ENCODE measurements around the gene METTL8.

Gene METTL8

DNA sequence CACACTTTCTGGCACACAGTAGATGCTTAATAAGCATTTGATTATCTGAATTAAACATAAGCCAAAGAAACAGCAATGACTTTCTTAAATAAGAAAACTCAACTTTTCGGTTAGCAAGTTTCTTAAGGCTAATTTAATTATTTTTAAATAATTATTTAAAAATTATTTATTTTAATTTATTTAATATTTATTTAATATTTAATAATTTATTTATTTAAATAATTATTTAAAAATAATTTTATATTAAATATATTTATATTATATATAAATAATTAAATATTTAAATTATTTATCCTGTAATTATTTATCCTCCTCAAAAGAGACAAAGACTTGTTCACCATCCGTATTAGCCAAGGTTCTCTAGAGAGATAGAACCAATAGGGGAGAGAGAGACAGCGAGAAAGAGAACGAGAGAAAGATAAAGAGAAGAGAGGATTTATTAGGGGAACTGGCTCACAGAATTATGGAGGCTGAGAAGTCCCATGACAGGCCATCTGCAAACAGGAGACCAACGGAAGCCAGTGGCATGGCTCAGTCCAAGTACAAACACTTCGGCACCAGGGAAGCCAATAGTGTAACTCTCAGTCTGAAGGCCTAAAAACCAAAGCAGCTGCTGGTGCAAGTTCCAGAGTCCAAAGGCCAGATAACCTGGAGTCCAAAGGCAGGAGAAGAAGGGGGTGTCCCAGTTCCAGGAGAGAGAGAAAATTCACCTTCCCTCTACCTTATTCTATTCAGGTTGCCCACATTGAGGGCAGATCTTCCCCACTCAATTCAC, 125.3 kb downstream of the METTL8 start:
- DNase-seq, result no peak

DNA sequence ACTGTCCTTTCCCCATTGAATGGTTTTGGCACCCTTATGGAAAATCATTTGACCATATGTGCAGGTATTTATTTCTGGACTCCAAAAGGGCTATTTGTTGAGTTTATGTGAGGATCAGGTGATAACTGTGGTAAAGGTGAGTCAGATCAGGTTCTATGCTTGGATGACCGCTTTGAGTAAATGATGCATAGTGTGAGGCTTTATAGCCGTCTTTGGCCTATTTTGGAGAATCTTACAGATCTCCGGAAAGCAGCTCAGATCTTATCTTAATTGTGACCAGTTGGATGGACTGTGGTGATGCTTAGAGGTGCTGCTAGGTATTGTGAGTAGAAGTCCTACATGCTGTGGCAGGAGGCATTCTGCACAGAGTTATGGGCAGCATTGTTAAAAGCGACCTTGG, 126.2 kb downstream of the METTL8 start:
- no peak for DNase-seq

DNA sequence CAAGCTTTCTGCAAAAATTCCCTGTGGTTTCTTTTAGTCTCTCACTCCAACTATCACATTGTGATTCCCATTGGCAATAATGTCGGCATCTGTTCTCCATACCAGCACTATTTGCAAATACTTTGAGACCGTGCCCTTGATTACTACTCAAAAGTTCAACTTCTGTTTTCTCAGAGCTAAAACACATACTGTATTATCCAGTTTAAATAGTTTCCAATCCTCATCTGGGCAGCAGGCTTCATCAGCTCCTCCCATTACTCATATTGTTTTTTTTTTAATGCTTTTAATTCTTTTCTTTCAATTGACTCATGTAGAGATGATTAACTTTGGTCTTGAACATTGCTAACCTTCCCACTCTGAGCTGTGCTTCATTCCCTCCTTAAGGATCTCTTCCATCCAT, 135.8 kb downstream of the METTL8 start:
- DNase-seq, result no peak

DNA sequence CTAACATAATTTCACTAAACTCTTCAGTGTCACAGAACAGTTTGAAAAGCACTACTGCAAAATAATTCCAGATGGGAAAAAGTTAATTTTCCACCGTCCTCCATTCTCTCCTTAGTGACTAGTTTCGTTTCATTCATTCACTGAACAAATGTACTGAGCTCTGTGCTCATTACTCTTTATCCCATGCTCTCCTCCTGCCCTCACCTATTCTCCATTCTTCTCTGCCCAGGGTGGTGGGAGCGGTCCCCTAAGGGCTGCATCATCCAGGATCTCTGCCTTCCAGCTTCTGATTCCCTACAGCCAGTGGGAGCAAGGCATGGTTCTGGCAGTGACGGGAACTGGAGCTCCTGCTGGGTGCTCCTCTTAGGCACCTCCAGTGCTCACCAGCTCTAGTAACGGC, 139.2 kb downstream of the METTL8 start:
- DNase-seq, result no peak

DNA sequence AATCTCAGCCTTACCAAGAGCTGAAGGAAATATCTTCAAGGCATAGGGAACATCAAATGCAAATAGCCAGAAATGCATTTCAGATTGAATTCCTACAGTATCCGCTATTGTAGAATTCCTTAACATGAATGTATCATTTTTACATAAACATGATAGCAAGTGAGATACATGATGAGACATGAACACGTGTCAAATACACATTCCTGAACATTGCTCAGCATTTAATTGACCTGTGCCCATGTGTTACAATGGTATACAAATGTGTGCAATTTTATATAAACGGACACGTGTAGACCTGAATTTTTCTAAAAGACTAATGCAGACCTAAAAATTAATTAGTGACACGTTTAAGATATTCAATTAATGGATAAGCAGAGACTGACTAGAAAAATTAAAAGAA, 140.1 kb downstream of the METTL8 start:
- DNase-seq, result no peak

DNA sequence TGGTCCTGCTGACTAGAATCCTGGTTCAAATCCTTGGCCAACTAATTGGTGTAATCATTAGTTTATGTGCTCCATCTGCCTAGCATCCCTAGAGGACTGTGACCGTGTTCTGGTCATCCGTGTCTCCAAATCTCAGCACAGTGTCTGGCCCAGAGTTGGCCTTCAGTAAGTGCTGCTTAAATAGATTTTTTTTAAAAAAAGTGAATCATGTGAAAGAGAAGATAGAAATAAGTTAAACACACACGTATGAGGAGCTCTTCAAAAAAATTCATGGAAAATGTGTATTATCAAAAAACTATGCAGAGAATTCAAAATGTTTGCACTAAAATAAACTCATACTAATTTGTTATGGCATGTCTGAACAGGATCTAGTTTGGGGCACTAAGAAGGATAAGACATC, 143.8 kb downstream of the METTL8 start:
- DNase-seq, result no peak

GRCh38 chr2:171289316-171289715, 144.5 kb downstream of the METTL8 start:
- DNase-seq, result no peak

DNA sequence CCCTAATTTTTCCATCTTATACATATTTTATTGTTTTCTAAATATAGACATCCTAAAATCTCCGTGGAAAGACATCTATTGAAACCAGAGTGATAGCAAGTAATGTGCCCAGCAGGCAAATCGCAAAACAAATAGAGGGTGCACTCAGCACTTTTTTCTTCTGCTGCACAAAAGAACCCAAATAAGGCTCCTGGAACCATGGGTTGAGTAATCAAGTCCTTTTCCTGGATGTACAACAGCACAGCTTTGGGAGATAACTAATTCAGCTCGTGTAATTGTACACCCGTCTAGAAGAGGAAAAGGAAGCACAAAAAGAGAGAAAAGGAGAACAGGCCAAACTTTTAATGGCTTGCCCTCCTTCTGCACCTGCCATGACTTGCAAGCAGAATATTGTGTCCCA, 146.2 kb downstream of the METTL8 start:
- peak; percentile 32 for DNase-seq

DNA sequence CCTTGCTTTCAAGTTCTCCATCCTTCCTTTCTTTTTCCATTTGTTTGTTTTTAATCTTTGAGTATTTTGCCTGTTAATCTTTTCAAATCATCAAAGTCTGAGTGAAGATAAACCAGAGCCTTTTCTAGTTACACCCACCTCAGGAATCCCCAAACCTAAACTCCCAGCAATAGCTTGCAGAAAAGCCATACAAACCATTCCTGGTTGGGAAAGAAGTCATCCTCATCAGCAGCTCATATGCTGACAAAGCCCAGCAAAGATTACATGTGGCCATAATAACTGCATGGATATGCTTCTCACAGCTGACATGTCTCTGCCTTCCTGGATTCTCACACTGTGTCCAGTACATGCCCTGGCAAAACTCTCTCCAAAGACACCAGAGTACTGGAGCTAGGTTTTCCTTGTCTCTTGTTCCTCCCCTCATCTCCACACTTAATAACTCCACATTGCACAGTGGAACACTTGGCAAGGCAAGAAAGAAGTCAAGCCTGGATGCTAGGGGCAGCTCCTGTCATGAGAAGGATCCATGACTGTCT, 146.7 kb downstream of the METTL8 start:
- no peak for DNase-seq

DNA sequence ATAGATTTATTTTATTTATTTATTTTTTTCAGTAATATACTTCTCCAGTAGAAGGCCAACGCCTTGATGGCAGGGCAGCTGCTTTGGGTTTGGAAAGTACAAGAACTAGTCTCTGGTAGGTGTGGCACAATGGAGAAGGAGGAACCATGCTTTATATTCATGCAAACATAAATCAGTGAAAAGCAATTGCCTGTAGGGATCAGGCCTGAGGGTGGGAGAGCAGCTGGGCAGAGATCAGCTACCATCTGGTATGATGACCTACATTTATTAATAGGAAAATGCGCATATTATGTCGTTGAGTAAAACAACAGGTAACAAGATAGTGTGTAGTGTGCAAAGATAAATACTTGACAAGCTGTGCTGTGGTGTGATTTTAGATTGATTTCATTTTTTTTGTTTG, 152.7 kb downstream of the METTL8 start:
- DNase-seq, result no peak

GRCh38 chr2:171279983-171280790, 153.6 kb downstream of the METTL8 start:
- DNase-seq, result no peak

DNA sequence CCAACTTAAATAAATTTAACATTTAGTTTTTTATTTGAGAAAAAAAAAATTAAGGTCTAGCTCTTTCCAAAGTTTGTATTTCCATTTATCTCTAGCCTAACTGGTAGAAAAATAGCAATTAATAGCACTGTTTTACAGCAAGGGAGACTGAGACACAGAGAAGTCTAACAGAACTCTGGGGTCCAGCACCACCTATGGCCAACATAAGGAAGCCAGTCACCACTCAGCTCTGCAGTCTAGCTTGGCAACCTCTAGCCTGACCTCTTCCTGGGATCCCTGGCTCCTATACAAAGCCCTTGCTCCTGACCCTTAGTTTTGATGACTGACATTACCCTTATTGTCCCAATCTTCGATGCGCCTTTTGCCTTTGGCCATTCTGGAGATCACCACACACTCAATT, 159.0 kb downstream of the METTL8 start:
- DNase-seq, result no peak

DNA sequence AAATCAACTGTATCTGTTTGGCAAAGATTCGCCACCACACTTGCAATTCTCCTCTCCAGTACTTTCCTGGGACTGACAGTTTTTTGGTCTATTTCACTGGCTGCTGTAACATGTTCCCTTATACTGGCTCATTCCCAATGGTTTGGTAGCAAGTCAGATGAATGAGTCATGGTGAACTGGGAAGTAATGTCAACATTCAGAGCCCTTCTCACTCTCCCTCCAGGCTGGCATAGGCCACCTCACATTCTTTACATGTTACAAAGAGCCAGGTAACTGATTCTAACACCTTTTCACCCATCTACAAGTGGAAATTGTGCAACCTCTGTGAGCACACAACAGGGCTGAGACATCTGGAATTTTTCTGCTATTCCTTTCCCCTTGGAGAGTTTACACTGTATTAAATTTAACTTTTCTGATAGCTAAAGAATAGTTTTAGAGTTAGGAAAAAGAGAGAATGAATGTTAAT, 161.8 kb downstream of the METTL8 start:
- DNase-seq, result peak; percentile 29

GRCh38 chr2:171271386-171271785, 162.4 kb downstream of the METTL8 start:
- no peak for DNase-seq

DNA sequence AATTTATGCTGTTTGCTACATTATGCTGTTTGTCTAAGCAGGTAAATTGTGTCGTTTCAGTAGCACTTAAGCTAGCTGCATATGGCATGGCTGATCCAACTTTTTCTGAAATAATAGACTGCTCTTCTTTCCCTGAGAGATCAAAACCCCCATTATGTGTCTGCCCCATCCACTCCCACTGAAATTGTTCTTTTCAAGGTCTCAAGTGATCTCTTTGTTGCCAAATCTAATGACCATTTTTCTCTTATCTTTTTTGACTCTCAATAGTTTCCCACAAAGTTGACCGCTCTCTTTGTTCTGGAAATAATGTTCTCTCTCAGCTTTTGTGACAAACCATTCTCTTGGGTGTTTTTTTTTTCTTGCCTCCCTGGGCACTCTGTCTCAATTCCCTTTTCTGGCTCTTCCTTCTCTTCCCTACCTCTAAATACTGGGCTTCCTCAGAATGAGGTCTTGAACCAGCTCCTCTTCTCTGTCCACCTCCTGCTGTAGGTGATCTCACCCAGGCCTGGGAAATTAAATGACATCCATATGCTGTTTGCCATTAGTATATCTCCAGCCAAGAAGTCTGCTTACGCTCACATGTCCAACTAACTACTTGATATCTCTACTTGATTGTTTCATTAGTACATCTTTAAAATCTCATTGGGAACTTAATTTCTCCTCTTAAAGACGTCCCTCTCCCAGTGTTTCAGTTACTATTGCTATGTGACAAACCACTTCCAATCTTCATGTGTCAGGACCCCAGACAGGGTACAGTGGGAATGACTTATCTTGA, 165.7 kb downstream of the METTL8 start:
- DNase-seq, result no peak

Data from right hindlimb (tissue), 1 donor.